Hepatocyte (in vitro differentiated cells): Measurements from ENCODE around the gene TBL2.

ENCODE experiments used
- CTCF ChIP-seq: fragments of 200-600 bp; sonication (generic); IDR thresholded peaks from 2 replicates; pipeline ENCODE4 v1.5.1; 2016; ENCODE audit warnings: antibody characterized with exemption, mild to moderate bottlenecking; ENCODE audit not compliant: poor library complexity
- EZH2 ChIP-seq: fragments of 200-600 bp; sonication (generic); IDR thresholded peaks from 2 replicates; pipeline ENCODE4 v1.6.1; 2016; ENCODE audit warnings: antibody characterized with exemption, mild to moderate bottlenecking, borderline replicate concordance
- EZH2phosphoT487 ChIP-seq: fragments of 200-600 bp; sonication (generic); IDR thresholded peaks from one replicate; pipeline ENCODE4 v1.6.1; 2018; ENCODE audit warnings: antibody characterized with exemption, mild to moderate bottlenecking, low read depth, moderate library complexity; ENCODE audit not compliant: unreplicated experiment, severe bottlenecking

- TF ChIP-seq CTCF (no peak), EZH2 (no peak), EZH2phosphoT487 (no peak)
These were observed 36.7 kb downstream of the TBL2 start for GRCh38 chr7:73541722-73542121.
